Mesendoderm (in vitro differentiated cells): ENCODE results near the gene CNOT11.
"Not testable (repeated sequence)": the region's sequence is repeated elsewhere in the genome, so short reads cannot be mapped to it uniquely, and the experiment has no call there.

Source experiments
- DNase-seq: peaks from one replicate; pipeline ENCODE4 v3.0.0; 2013
- H2AK5ac ChIP-seq: 2 replicates; pipeline ENCODE4 v1.6.1; 2013; ENCODE audit warnings: low read length, inconsistent platforms
- H2BK120ac ChIP-seq: 2 replicates; pipeline ENCODE4 v1.6.1; 2013; ENCODE audit warnings: low read depth, mild to moderate bottlenecking, low read length, moderate library complexity, mixed read lengths
- H2BK15ac ChIP-seq: replicated peaks from 2 replicates; pipeline ENCODE4 v1.6.1; 2013; ENCODE audit warnings: low read depth, mild to moderate bottlenecking, moderate library complexity
- H2BK5ac ChIP-seq: 2 replicates; pipeline ENCODE4 v1.6.1; 2013; ENCODE audit warnings: low read length, inconsistent platforms
- H3K18ac ChIP-seq: 2 replicates; pipeline ENCODE4 v1.6.1; 2013; ENCODE audit warnings: mild to moderate bottlenecking, low read length, mixed read lengths
- H3K23ac ChIP-seq: one replicate; pipeline ENCODE4 v1.6.1; 2013; ENCODE audit warnings: low read length
- H3K27ac ChIP-seq: 2 replicates; pipeline ENCODE4 v1.5.1; 2013; ENCODE audit warnings: low read depth, mild to moderate bottlenecking, inconsistent platforms, low read length, moderate library complexity
- H3K27me3 ChIP-seq: 2 replicates; pipeline ENCODE4 v1.6.1; 2013; ENCODE audit warnings: low read length, control low read depth, mild to moderate bottlenecking, inconsistent platforms; ENCODE audit not compliant: insufficient read depth, poor library complexity
- H3K36me3 ChIP-seq: 2 replicates; pipeline ENCODE4 v1.6.1; 2013; ENCODE audit warnings: low read length, inconsistent platforms; ENCODE audit not compliant: control insufficient read depth, insufficient read depth
- H3K4ac ChIP-seq: one replicate; pipeline ENCODE4 v1.6.1; 2013; ENCODE audit warnings: low read depth, mild to moderate bottlenecking, low read length, moderate library complexity
- H3K4me1 ChIP-seq: 2 replicates; pipeline ENCODE4 v1.6.1; 2013; ENCODE audit warnings: low read depth, low read length, inconsistent platforms; ENCODE audit not compliant: control insufficient read depth
- H3K4me2 ChIP-seq: 2 replicates; pipeline ENCODE4 v1.6.1; 2013; ENCODE audit warnings: low read length
- H3K4me3 ChIP-seq: 2 replicates; pipeline ENCODE4 v1.5.1; 2013; ENCODE audit warnings: mild to moderate bottlenecking, low read length
- H3K56ac ChIP-seq: one replicate; pipeline ENCODE4 v1.6.1; 2013; ENCODE audit warnings: low read length
- H3K79me1 ChIP-seq: 2 replicates; pipeline ENCODE4 v1.6.1; 2013; ENCODE audit warnings: low read length, inconsistent platforms
- H3K79me2 ChIP-seq: 2 replicates; pipeline ENCODE4 v1.6.1; 2013; ENCODE audit warnings: mild to moderate bottlenecking, low read length; ENCODE audit not compliant: control insufficient read depth, insufficient read depth
- H3K9ac ChIP-seq: 2 replicates; pipeline ENCODE4 v1.6.1; 2013; ENCODE audit warnings: low read length, inconsistent platforms
- H4K5ac ChIP-seq: one replicate; pipeline ENCODE4 v1.6.1; 2013; ENCODE audit warnings: low read length
- H4K8ac ChIP-seq: one replicate; pipeline ENCODE4 v1.6.1; 2013; ENCODE audit warnings: low read depth, mild to moderate bottlenecking, control low read depth, low read length, moderate library complexity
- WGBS: extraction: QIAGEN DNeasy Blood & Tissue Kit; methylation state at CpG from one replicate; pipeline ENCODE4 v1.1.7; 2013; ENCODE audit warnings: low lambda C conversion rate, missing lambda C conversion rate; ENCODE audit not compliant: insufficient coverage; ENCODE audit errors: extremely low coverage; 5-methylcytosine and 5-hydroxymethylcytosine counted together

CNOT11 gene

DNA sequence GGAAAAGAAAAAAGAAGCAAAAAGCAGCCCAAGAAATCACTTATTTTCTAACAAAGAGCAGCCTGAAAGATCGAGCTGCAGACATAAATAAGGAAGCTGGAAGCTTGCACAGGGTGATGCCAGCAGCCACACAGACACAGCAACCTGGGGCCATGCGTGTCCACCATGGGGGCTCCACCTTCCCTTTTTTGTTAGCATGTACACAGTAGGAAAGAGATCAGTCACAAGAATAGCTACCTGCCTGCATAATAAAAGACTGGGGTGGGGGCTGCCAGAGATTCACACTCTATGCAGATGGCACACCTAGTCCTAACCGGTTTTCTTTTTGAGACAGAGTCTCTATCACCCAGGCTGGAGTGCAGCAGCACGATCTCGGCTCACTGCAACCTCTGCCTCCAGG is 2.9 kb upstream of the CNOT11 start:
- H3K56ac ChIP-seq = no peak overlapping the region
- no peak overlapping the region for H3K23ac ChIP-seq
- DNase-seq = no peak
- H4K5ac ChIP-seq = no peak overlapping the region
- H3K4me2 ChIP-seq = no peak overlapping the region
- H2BK15ac ChIP-seq = no peak overlapping the region
- H3K4me1 ChIP-seq = peaks cover 5% of the 10 kb centered on the region
- no peak overlapping the region for H3K4ac ChIP-seq
- H3K79me2 ChIP-seq = peaks cover 15% of the 10 kb centered on the region
- no peak overlapping the region for H3K9ac ChIP-seq
- H4K8ac ChIP-seq = no peak overlapping the region
- peaks cover 8% of the 10 kb centered on the region for H3K79me1 ChIP-seq
- H2AK5ac ChIP-seq = no peak overlapping the region
- H3K27me3 ChIP-seq = no peaks in the 10 kb centered on the region
- no peak overlapping the region for H3K4me3 ChIP-seq
- WGBS = no CpG with 5 or more reads among the region's 5 CpGs
- H2BK120ac ChIP-seq = no peak overlapping the region
- peak overlapping the region; percentile 57 for H3K18ac ChIP-seq
- peak overlapping the region; percentile 11 for H3K27ac ChIP-seq
- no peak overlapping the region for H2BK5ac ChIP-seq
- H3K36me3 ChIP-seq = no peaks in the 10 kb centered on the region

DNA sequence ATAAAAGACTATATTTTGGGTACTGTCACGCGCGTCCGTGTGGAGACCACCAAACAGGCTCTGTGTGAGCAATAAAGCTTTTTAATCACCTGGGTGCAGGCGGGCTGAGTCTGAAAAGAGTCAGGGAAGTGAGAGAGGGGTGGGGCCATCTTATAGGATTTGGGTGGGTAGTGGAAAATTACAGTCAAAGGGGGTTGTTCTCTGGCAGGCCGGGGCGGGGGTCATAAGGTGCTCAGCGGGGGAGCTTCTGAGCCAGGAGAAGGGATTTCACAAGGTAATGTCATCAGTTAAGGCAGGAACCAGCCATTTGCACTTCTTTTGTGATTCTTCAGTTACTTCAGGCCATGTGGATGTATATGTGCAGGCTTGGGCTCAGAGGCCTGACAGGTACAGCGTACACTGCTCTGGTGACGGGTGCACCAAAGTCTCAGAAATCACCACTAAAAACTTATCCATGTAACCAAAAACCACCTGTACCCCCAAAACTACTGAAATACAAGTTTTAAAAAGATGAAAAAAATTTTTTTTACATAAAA is 1.4 kb upstream of the CNOT11 start:
- not testable (repeated sequence) for H4K5ac ChIP-seq, H3K23ac ChIP-seq, H3K4ac ChIP-seq, H2BK120ac ChIP-seq, H2BK5ac ChIP-seq, H3K27me3 ChIP-seq, H2AK5ac ChIP-seq, H3K4me1 ChIP-seq, H3K36me3 ChIP-seq, H2BK15ac ChIP-seq, H3K4me3 ChIP-seq, H3K4me2 ChIP-seq
- peaks cover 20% of the 10 kb centered on the region for H3K79me2 ChIP-seq
- peak; percentile 85 for DNase-seq
- WGBS = no CpG with 5 or more reads among the region's 10 CpGs
- H3K27ac ChIP-seq = peak overlapping the region; percentile 93
- peak overlapping the region; percentile 72 for H3K18ac ChIP-seq
- H3K56ac ChIP-seq = peak overlapping the region; percentile 73
- H4K8ac ChIP-seq = peak overlapping the region; percentile 8
- peak overlapping the region; percentile 45 for H3K9ac ChIP-seq
- peaks cover 11% of the 10 kb centered on the region for H3K79me1 ChIP-seq

DNA sequence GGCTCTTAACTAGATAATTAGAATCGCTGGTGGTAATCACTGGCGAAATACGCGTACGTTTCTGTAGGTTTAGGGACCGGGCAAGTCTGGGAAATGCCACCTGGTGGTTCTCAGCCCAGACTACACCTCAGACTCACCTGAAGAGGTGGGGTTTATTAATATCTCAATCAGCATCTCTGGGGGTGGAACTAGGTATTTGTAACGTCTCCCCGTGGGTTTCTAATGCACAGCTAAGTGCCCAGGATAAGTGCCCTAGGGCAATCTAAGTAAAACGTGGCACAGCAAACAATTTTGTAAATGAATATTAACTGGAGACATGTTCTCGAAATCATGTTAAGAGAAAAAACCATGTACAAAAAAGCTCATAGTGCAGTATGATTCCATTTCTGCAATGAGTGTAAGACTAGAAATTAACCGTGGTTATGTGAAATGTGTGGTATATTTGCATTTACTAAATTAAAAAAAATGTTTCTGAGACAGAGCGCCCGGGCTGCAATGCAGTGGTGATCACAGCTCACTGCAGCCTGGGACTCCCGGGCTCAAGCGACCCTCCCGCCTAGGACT is 760 bp upstream of the CNOT11 start:
- H3K79me2 ChIP-seq = peaks cover 21% of the 10 kb centered on the region
- no peaks in the 10 kb centered on the region for H3K27me3 ChIP-seq
- H3K56ac ChIP-seq = peak overlapping the region; percentile 91
- DNase-seq = peak; percentile 88
- no peak overlapping the region for H2BK15ac ChIP-seq
- no peaks in the 10 kb centered on the region for H3K36me3 ChIP-seq
- peak overlapping the region; percentile 93 for H3K27ac ChIP-seq
- H3K79me1 ChIP-seq = peaks cover 12% of the 10 kb centered on the region
- H2BK120ac ChIP-seq = peak overlapping the region; percentile 65
- H4K5ac ChIP-seq = no peak overlapping the region
- H3K4me2 ChIP-seq = peak overlapping the region; percentile 97
- H3K9ac ChIP-seq = peak overlapping the region; percentile 86
- H3K18ac ChIP-seq = peak overlapping the region; percentile 82
- peak overlapping the region; percentile 27 for H3K4me3 ChIP-seq
- no peak overlapping the region for H2BK5ac ChIP-seq
- H3K23ac ChIP-seq = no peak overlapping the region
- H2AK5ac ChIP-seq = no peak overlapping the region
- H3K4ac ChIP-seq = no peak overlapping the region
- H4K8ac ChIP-seq = peak overlapping the region; percentile 94
- peaks cover 5% of the 10 kb centered on the region for H3K4me1 ChIP-seq
- no CpG with 5 or more reads among the region's 16 CpGs for WGBS

DNA sequence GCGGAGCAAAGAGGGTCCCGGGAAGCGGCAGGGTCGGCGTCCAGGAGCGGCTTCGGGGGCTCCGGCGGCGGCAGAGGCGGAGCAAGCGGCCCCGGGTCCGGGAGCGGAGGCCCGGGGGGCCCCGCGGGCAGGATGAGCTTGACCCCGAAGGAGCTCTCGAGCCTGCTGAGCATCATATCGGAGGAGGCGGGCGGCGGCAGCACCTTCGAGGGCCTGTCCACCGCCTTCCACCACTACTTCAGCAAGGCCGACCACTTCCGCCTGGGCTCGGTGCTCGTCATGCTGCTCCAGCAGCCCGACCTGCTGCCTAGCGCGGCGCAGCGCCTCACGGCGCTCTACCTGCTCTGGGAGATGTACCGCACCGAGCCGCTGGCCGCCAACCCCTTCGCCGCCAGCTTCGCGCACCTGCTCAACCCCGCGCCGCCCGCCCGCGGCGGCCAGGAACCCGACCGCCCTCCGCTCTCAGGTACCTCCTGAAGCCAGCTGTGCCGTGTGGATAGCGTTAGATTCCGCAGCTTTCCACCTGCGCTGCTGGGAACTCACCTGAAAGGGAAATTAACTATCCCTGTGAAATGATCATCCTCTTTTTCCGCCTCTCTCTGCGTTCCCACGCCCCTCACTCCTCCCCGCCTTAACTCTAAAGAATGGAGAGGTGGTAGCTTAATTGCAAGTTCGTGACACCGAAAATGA is 472 bp downstream of the CNOT11 start:
- H3K4me2 ChIP-seq = peak overlapping the region; percentile 18
- no CpG with 5 or more reads among the region's 65 CpGs for WGBS
- peak; percentile 74 for DNase-seq
- no peak overlapping the region for H2BK120ac ChIP-seq
- H3K79me2 ChIP-seq = peaks cover 21% of the 10 kb centered on the region
- peak overlapping the region; percentile 75 for H3K4me3 ChIP-seq
- H3K27me3 ChIP-seq = no peaks in the 10 kb centered on the region
- H3K4ac ChIP-seq = peak overlapping the region; percentile 92
- no peak overlapping the region for H2BK15ac ChIP-seq
- H2AK5ac ChIP-seq = no peak overlapping the region
- no peak overlapping the region for H4K5ac ChIP-seq
- peaks cover 12% of the 10 kb centered on the region for H3K79me1 ChIP-seq
- no peaks in the 10 kb centered on the region for H3K36me3 ChIP-seq
- peak overlapping the region; percentile 85 for H3K18ac ChIP-seq
- peak overlapping the region; percentile 89 for H3K56ac ChIP-seq
- peaks cover 5% of the 10 kb centered on the region for H3K4me1 ChIP-seq
- no peak overlapping the region for H3K23ac ChIP-seq
- H3K9ac ChIP-seq = peak overlapping the region; percentile 66
- H2BK5ac ChIP-seq = peak overlapping the region; percentile 3
- no peak overlapping the region for H4K8ac ChIP-seq
- peak overlapping the region; percentile 93 for H3K27ac ChIP-seq

DNA sequence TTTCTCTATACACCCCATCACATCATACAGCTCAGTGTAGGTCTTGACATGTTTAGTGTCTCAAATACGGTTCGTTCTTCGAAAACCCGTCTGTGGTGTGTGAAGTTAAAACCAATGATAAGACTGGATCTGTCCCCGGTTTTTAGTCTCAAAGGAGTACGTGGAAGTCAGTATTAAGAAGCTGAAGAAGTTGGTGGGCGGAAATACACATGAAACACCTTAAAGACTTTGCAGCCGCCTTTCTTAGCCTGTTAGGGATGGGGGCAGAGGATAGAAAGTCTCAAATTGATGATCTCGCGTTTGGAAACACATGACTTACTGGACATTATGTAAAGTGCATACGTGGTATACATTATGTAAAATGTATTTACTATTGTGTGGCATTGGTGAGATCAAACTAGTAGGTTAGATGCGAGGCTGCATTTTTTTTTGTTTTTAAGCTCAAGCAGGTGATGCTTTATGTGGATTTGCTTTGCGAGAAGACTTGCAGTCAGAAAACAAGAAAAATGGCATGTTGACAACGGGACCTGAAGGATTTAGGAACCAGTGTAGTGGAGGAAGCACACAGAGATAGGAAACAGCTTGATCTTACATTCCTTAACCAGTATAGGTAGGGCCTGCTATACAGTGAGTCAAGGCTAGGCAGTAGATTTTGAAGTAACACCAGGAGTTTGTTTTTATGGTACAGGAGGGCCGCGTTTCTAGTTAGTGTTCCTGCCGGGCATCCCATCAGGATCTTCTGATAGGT is 1.2 kb downstream of the CNOT11 start:
- H3K36me3 ChIP-seq = no peaks in the 10 kb centered on the region
- H3K4me3 ChIP-seq = peak overlapping the region; percentile 75
- no peaks in the 10 kb centered on the region for H3K27me3 ChIP-seq
- no peak overlapping the region for H2BK120ac ChIP-seq
- H3K79me2 ChIP-seq = peaks cover 21% of the 10 kb centered on the region
- no peak overlapping the region for H2AK5ac ChIP-seq
- H3K4ac ChIP-seq = no peak overlapping the region
- no peak overlapping the region for H3K18ac ChIP-seq
- no CpG with 5 or more reads among the region's 17 CpGs for WGBS
- no peak overlapping the region for H4K5ac ChIP-seq
- DNase-seq = no peak
- H2BK5ac ChIP-seq = no peak overlapping the region
- no peak overlapping the region for H3K27ac ChIP-seq
- H3K23ac ChIP-seq = no peak overlapping the region
- peaks cover 5% of the 10 kb centered on the region for H3K4me1 ChIP-seq
- no peak overlapping the region for H4K8ac ChIP-seq
- peak overlapping the region; percentile 89 for H3K56ac ChIP-seq
- H2BK15ac ChIP-seq = no peak overlapping the region
- peaks cover 12% of the 10 kb centered on the region for H3K79me1 ChIP-seq
- H3K4me2 ChIP-seq = peak overlapping the region; percentile 39
- H3K9ac ChIP-seq = peak overlapping the region; percentile 66
